ENCODE results near the gene PNMA8C.
A peak's percentile ranks its signal among the peaks of the same experiment; 100 is the strongest.

Gene PNMA8C

DNA sequence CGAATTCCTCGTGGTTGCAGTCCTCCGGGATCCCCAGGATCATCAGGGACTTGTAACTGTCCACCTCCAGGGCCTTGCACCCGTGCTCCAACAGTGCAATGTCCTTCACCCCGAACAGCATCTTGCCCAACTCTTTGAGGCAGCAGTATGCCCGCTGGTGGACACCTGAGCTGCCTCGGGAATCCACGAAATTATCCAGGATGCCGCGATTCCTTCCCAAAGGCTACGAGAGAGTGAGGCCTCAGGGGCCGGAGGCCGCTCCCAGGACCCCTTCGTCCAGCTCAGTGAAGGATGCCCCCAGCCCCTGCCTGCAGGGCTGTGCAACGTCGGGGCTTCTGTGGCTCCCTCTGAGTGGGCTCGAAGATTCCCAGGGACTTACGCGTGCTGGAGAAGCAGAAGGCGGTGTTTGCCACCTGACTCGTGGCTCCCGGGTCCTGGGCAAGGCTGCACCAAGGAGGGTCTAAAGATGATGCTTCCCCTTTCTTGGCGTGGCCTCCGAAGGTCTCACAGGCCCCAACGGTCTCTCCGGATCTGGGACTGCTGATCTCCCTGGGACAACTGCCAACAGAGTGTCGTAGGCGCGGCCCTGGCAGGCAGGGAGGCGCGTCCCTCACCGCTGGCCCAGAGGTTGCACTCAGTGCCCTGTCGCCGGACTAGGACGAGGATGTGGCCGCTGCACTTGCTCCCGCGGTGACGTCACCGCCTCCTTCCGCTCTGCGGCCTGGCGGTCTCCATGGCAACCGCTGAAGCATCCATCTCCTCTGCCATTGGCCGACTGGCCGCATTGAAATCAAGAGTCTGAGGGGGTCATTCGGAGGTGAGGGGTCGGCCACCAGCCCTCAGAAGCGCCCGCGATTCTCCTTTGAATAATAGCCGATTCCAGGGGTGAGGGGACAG lies at the start of gene PNMA8C:
TSS of gene PNMA8C (minus strand) at position 698 of the 897 bp plus-strand sequence. CDS start at position 121, 577 bp downstream.
- DNase-seq, result peak; percentile 75

DNA sequence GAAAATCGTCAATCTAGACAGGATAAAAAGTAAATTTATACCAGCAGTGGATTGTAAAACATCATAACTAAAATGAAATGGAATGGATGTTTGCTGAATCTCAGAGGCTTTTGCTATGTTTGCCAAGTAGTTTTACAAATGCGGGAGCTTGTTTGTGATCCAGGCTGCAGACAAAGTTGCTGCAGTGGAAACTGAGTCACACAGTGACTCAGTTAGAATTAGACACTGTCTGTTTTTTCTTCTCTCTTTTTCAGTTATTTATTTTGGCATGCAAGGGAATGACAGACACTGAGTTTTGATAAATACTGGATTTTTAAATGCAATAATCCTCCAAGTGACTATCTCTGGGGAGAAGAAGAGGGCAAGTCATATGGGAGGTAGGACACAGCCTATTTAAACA lies 47.2 kb upstream of the PNMA8C start:
- DNase-seq, result no peak

DNA sequence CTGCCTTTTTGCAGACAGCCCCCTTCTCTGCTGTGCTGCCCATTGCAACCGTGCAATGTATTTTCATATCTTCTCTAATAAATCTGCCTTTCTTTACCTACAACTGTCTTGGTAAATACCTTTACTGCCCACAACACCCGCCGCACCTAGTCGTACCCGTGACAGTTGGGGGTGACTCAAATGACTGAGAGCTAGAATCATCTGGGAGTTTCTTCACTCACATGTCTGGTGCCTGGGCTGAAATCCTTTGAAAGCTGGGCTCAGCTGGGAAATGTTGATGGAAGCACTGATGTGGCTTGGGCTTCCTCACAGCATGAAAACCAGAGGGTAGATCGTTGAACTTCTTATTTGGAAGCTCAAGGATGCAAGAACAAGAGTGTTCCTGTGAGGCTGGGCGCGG lies 45.5 kb upstream of the PNMA8C start:
- no peak for DNase-seq

DNA sequence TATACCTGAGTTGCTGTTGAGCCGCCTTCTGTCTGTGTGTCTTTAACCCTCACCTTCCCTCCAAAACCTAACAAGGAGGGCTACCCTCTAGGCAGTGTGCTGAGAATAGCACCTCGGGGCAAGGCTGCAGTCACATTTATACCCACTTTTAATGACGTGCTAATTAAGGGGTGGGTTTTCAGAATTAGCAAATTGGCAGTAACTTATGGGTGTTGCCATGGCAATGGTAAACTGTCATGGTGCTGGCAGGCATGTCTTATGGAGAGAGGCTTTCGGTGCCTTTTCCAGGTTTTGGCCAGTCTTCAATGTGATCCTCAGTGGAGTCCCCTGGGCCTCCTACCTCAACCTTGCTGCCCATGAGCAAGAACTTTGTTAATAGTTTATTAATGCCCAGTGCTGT lies 43.9 kb upstream of the PNMA8C start:
- DNase-seq, result no peak

DNA sequence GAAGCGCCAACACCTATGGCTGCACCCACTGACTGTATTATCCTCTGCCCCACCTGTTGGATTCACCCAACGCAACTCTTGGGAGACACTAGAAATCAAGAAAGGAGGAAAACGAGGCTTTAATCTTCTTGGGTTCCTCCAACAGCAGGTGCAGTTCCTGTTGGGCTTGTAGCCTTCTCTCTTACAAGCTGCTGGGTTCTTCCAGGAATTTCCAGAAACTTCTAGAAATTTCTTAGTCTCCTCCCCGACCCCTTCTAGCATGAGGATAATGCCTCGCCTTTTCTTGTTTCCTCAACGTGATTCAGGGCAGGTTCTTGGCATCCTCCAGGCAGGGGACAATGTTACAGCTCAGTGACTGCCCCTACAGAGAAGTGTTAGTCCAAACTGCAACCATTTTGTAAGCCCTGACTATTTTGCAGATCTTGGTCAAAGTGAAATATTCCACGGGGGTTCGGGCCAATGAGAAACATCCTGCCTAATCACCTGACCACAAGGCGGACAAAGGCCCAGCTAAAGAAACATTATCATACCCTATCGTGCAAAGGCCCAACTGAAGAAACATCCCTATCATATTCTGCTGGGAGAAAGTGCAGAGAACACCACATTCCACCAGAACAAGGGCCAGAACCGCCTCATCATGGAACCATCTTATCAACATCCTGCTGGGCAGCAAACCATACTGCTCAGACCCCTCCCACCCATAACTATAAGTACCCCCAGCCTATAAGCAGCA lies 43.2 kb upstream of the PNMA8C start:
- DNase-seq, result no peak

DNA sequence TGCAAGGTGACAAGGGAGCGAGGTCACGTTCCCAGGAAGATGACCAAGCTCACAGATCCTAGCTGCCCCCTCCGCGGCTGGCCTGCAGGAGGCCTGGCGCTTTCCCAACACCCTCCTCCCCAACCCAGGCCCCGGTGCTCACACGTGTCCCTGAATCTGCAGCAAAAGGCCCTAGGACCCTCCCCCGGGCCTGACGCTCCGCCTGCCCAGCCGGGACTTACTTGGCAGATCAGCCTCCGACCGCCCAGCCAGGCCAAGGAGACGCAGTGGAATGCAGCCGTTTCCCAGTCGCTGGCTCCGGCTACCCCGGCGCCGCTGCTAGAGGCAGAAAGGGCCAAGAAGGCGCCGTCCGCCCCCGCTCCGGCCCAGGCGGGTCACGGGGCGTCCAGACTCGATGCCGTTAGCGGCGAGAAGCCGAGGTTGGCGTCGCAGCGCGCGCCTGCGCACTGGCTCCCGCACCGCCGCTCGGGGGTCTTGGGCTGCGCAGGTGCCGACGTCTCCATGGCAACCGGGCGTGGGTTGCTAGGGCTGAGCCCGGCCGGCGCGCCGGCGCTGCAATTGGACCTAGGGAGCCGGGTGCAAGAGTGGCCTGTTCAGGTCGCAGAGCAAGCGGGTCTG lies 42.5 kb upstream of the PNMA8C start, which contains the start of gene PNMA8A:
TSS of gene PNMA8A (minus strand) at position 448 of the 618 bp plus-strand sequence. CDS start 528 bp downstream, outside the sequence.
- no peak for DNase-seq

DNA sequence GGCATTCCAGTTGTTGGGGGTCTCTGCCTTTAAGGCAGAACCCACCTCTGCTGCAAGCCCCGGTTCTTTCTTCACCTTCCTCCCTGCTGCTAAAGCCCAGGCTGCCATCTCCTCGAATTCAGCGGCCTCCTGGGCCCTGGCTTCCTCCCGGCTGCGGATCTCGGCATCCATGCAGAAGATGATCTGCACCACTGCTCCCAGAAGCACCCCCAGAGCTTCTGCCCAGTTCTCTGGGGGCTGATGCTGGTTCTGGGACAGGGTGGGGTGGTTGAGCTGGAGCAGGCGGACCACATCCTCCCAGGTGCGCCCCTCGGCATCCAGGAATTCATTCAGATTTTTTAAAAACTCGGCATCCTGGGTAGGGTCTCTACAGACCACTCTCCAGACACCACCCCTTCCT lies 41.6 kb upstream of the PNMA8C start:
- DNase-seq, result no peak

DNA sequence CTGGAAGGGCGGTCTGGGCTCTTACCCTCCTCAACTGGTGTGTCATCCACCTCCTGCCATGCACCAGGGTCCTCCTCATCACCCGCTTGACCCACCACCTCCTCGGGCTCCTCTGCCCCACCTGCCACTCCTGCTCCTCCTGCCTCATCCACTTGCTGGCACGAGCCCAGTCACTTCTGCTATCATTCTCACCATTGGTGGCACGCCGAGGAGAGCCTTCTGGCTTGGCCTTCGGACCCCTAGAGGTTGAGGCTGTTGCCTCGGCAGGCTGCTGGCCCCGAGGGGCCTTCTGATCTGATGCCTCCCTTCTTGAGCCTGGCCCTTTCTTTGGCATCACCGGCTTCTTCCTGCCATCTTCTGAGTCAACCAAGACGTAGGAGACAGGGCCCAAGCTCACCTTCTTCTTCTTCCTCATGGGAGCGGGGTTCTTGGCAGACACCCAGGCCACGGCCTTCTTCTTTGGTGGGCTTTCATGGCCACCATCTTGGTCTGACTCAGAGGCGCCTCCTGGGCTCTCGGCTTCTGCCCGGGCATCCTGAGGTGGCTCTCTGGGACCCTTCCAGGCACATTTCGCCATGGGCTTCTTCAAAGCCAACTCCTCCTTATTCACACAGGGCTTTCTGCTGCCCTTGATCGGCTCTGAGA lies 40.9 kb upstream of the PNMA8C start:
- DNase-seq, result no peak

DNA sequence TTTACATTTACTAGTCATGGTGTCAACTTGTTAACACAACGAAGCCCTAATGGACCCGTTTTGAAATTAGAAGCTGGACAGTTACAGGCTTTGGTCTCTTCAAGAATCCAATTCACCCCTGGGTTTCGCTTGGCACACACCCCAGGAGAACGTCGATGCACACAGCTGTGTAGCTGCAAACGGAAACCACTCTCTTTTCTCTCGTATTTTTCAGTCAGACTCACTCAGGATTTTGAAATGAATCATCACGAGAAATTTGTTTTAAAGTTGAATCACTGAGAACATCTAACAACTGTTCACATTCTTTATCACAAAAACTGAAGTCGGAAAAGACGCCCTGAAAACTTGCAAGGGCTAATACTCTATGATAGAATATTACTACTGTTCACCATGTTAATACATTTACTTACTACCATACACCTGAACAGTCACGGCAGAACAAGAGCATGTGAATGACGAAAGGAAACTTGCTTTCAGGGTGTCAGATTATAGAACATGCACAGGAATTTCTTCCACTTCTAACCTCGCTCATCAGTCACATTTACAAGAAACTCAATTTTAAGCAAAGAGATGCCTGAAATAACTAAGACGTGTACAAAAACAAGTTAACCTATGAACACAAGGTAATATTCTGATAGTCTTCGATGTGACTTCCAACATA lies 37.9 kb upstream of the PNMA8C start:
- DNase-seq, result no peak

DNA sequence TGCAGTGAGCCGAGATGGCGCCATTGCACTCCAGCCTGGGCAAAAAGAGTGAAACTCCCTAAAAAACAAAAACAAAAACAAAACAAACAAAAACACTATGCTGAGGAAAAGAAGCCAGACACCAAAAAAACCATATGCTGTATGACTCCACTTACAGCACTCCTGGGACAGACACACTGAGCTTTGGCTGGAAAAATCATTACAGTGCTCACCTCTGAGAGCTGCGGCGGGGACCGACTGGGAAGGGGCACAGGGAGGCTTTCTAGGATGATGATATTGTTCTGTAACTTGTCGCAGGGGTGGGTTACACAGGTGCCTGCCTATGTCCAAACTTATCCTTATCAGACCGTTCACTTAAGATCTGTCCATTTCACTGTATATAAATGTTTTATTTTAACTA lies 34.8 kb upstream of the PNMA8C start:
- DNase-seq, result no peak

DNA sequence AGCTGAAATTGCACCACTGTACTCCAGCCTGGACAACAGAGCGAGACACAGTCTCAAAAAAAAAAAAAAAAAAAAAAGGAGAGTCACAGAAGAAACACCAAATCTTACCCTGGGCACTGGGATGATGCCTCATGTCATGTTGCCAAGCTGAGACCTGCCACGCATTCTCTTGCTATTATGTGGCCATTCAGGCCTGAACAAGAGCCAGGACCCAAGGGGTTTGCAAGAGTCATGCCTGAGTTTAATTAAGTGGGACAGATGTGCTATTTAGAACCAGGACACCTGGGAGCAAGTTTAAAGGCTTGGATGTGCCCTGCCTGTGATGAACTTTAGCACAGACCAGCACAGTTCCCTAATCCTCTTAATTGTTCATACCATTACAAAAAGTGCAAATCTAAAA lies 32.8 kb upstream of the PNMA8C start:
- DNase-seq, result no peak

DNA sequence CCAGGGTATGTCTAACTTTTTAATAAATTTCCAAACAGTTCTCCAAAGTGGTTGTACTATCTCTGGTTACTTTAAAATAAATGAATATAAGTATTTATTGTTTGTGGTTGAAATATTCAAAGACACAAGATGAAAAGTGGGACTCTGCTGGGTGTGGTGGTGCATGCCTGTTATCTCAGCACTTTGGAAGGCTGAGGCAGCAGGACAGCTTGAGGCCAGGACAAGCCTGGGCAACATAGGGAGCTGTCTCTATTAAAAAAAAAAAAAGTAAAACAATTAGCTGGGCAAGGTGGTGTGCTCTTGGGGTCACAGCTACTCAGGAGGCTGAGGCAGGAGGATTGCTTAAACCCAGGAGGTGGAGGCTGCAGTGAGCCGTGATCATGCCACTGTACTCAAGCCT lies 32.2 kb upstream of the PNMA8C start:
- no peak for DNase-seq

DNA sequence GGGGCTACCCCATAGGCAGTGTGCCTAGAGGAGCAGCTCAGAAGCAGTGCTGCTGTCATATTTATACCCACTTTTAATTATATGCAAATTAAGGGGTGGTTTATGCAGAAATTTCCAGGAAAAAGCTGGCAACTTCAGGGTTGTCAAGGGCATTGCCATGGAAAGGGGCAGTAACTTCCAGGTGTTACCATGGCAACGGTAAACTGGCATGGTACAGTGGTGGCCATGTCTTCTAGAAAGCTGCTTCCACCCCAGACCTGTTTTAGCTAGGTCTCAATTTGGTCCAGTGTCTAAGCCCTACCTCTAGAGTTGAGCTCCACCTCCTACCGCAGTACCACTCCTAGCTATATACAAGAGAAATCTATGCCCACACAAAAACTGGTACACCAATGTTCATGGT lies 31.3 kb upstream of the PNMA8C start:
- no peak for DNase-seq

DNA sequence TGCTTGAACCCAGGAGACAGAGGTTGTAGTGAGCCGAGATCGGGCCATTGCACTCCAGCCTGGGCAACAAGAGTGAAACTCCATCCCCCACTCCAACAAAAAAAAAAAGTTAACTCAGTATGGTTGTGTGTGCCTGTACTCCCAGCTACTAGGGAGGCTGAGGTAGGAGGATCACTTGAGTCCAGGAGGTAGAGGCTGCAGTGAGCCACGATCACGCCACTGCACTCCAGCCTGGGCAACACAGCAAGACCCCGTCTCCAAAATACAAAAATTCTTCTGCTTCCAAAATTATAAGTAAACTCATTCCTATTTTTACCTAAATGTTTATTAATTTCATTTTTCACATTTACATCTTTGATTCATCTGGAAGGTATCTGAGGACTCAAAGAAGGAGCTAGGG lies 28.2 kb upstream of the PNMA8C start:
- DNase-seq, result no peak

DNA sequence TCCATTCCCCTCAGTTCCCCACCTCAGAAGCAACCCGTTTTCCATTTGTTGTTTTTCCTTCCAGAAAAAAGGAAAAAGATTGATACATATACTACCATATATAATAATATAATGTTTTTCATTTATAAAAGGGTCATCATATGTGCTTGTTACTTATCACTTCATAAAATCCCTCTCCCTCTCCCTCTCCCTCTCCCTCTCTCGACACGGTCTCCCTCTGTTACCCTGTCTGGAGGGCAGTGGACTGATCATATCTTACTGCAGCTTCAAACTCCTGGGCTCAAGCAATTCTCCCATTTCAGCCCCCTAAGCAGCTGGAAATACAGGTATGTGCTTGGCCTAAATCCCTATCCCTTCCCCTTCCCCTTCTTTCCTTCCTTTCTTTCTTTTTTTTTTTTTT lies 25.5 kb upstream of the PNMA8C start:
- DNase-seq, result no peak

DNA sequence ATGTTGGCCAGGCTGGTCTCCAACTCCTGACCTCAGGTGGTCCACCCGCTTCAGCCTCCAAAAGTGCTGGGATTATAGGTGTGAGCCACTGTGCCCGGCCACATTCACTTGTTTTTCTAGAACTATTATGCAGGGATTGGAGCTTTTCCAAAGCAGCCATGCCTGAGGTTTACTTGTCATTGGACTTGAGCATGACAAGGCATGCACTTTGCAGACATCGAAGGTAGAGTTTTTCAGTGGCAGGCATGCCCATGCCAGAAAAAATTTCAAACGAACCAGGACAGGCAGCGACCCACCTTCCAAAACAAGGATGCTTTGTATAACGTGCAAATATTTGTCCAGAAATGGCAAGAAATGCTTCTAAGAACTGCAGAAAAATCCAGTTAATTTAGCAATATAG lies 24.9 kb upstream of the PNMA8C start:
- no peak for DNase-seq

DNA sequence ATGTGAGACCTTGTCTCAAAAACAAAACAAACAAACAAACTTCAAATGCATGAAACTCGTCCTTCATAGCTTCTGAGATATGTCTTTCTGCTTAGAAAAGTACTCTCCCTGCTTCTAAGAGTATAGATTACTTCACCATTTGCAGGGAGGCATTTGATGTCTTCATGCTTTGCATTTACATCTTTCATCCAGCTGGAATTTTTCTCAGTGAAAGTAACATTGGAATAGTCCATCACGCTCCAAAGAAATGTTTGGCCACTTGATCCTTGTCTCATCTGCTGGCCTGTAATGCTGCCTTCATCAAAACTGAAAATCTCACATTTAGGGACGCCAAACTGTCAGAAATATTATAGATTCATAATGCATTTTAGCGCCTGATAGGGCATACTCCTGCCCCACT lies 23.4 kb upstream of the PNMA8C start:
- no peak for DNase-seq

DNA sequence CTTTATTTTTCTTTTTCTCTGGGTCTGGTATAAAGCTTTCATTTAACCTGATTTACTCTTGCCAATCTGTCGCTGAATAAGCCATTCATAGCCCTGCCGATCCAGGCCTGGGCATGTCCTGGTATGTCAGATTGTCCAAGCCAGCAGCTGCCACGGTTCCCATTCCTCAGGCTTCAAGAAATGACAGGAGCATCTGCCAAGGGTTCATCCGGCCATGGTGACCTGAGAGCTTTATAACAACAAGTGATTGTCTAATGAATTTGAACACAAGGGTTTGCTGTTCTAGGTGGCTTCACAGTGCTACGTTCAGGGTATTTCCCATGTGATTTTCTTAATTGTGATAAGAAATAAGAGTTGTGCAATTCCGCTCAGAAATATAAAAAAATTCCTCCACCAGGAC lies 22.6 kb upstream of the PNMA8C start:
- no peak for DNase-seq

DNA sequence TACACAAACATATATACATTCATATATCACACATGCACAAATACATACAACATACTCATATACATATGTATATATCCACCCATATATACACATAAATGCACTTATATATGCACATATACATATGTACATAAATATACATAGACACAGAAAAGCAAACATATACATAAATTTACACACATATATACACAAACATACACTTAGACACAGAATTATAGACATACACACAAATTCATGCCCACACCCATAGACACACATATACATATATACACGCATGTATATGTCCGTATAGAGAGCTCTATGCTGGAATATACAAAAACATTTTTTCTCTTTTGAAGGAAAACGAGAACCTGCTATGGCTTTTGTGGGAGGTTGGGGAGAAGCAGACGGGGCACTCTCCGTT lies 22.0 kb upstream of the PNMA8C start:
- no peak for DNase-seq

DNA sequence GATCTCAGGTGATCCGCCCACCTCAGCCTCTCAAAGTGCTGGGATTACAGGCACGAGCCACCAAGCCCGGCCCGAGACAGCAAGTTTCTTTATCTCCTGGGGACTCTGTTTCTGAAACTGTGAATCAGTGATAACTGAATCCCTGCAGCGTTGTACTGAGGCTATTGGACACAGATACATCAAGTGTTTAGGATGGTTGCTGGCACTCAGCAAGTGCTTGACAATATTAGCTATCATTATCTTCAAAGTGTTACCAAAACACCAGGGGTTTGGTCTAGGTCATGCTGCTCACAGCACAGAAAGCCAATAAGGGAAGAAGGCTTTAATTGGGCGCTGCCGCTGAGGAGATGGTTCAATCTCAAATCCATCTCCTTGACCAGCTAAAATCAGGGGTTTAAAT lies 20.5 kb upstream of the PNMA8C start:
- no peak for DNase-seq

DNA sequence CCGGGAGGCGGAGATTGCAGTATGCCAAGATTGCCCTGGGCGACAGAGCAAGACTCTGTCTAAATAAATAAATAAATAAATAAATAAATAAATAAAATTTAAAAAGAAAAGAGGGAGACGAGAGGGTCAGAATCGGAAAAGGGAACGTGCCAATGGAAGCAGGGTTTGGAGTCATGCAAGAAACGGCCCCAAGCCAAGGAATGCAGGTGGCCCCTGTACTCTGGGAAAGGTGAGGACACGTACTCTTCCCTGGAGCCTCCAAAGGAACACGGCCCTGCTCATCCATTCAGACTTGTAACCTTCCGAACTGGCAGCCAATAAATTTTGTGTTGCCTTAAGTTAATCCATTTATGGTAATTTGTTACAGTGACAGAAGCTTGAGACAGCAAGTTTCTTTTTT lies 19.9 kb upstream of the PNMA8C start:
- DNase-seq, result no peak

DNA sequence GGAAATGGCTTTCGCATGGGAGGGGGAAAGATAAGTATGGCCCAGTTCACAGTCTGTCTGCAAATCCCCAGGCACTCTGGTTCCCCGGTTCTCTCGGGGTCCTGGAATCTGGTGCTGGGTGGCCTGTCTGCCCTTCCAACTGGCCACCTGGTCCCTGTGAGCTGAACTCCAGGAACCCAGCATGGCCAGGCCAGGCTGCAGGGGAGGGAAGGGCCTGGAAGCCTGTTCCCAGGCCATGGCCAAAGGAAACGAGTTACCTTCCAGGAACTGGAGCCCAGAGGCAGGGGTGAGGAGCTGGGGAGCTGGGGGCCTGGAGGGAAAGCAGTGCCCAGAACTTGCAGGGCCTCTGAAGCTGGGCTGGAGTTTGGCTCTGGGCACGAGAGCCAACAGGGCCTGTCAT lies 19.1 kb upstream of the PNMA8C start:
- no peak for DNase-seq

DNA sequence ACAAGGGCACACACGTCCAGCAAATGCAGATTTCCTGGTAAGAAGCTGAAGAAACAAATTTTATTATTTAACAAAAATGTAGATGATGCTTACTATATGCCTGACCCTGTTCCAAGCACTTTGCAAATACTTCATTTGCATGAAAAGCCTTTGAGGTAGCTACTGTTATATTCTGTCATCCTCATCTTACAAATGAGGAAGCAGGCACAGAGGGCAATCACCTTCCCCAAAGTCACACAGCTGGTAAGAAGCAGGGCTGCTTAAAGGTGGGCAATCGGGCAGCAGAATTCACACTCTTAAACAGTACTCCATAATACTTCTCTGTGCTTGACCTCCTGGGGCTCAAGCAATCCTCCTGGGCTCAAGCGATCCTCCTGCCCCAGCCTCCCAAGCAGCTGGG lies 18.3 kb upstream of the PNMA8C start:
- DNase-seq, result no peak

Measured in activated CD8-positive, alpha-beta memory T cell treated with anti-CD3 and anti-CD28 coated beads for 24 hours (primary cell).